Stomach (tissue), 9 donors: ENCODE measurements around the gene BLOC1S3. TPM values are rescaled to one million over a fixed set of nuclear protein-coding genes. Genes with fewer than 3 reads are reported as not detected.
A peak's percentile ranks its signal among the peaks of the same experiment; 100 is the strongest.

Experiments used
- DNase-seq, 2 donors: peaks; one replicate each; pipeline versions ENCODE4 v3.0.0 to v3.0.0-alpha.2; 2013 to 2019
- H3K27ac ChIP-seq, 5 donors: fragments of 200-600 bp in 4 of 5; sonication (generic) in 4 of 5; one replicate each; pipeline ENCODE4 v1.5.1; 2013 to 2019; ENCODE audit warnings: mild to moderate bottlenecking in 1 of 5, moderate library complexity in 1 of 5
- H3K27me3 ChIP-seq, 3 donors: fragments of 200-600 bp; sonication (generic); one replicate each; pipeline ENCODE4 v1.5.1; 2017 to 2019; ENCODE audit warnings: mixed run types in 1 of 3
- H3K36me3 ChIP-seq, 4 donors: fragments of 200-600 bp; sonication (generic); 1 replicate in 3 of 4; 2 replicates in 1 of 4; pipeline ENCODE4 v1.5.1; 2016 to 2019
- H3K4me1 ChIP-seq, 4 donors: fragments of 200-600 bp; sonication (generic); one replicate each; pipeline ENCODE4 v1.5.1; 2016 to 2019
- H3K4me3 ChIP-seq, 4 donors: fragments of 200-600 bp; sonication (generic) in 3 of 4; one replicate each; pipeline ENCODE4 v1.5.1; 2016 to 2019; ENCODE audit warnings: mild to moderate bottlenecking in 1 of 4
- H3K9me3 ChIP-seq, 4 donors: fragments of 200-600 bp; sonication (generic); one replicate each; pipeline ENCODE4 v1.5.1; 2016 to 2019
- CTCF ChIP-seq, 7 experiments: fragments of 450-650 bp in 4 of 7; fragments of 200-600 bp in 3 of 7; sonication (generic) in 3 of 7; IDR thresholded peaks; one replicate each; pipeline ENCODE4 v1.5.1; 2016 to 2019; ENCODE audit warnings: antibody characterized with exemption in 7 of 7, control low read depth in 2 of 7, mild to moderate bottlenecking in 1 of 7
- EP300 ChIP-seq: sonication (generic); formaldehyde crosslinking; IDR thresholded peaks from one replicate; pipeline ENCODE4 v1.6.1; 2017; ENCODE audit warnings: antibody characterized with exemption
- POLR2A ChIP-seq, 4 donors: fragments of 450-650 bp; IDR thresholded peaks; one replicate each; pipeline ENCODE4 v1.6.1; 2016; ENCODE audit warnings: antibody characterized with exemption in 4 of 4, control low read depth in 2 of 4, mild to moderate bottlenecking in 1 of 4, moderate library complexity in 1 of 4
- POLR2AphosphoS5 ChIP-seq, 3 donors: sonication (generic); formaldehyde crosslinking; IDR thresholded peaks; one replicate each; pipeline ENCODE4 v1.6.1; 2016; ENCODE audit warnings: antibody characterized with exemption in 3 of 3
- WGBS, 5 donors: extraction: QIAGEN DNeasy Blood & Tissue Kit in 3 of 5; methylation state at CpG; one replicate each; pipeline versions ENCODE4 v1.1.5 to v1.1.7; 2013 to 2018; 5-methylcytosine and 5-hydroxymethylcytosine counted together
- intact Hi-C: fragments of 100-400 bp; cut with DNase I; formaldehyde crosslinking; loops from one replicate; pipeline ENCODE4 v1.15.1; 2023; ENCODE audit warnings: low total_unique reads
- polyA plus RNA-seq, 3 donors: library from polyadenylated mRNA; stranded (reverse); fragments of 200-250 nt; gene quantifications; one replicate each; pipeline ENCODE4 v1.2.3, GENCODE V29; 2013
- total RNA-seq, 5 donors: library from RNA; depleted of rRNA; stranded (reverse); fragments of >200 nt; gene quantifications; one replicate each; pipeline versions ENCODE4 v1.1.0 to v1.2.3, GENCODE V29; 2014 to 2016
- donor health status: healthy with polysubstance abuse.
- donor health status: Bipolar disorder and iron deficiency.
- donor health status: healthy.

BLOC1S3 gene
- total and polyA plus RNA-seq, 8 donors, result 3.1 to 71.0 (median 5.9) TPM

- TF ChIP-seq POLR2A (IDR thresholded peaks at IDR 0.05), result no peak
- no peak for TF ChIP-seq EP300
- no peak for TF ChIP-seq CTCF (IDR thresholded peaks at IDR 0.05)
- TF ChIP-seq POLR2AphosphoS5 (IDR thresholded peaks at IDR 0.05), result no peak
- Histone ChIP-seq H3K4me1 (peaks cover 32 to 67% (median 42%) of the 10 kb centered on the region in 4 donors), H3K27ac (peak overlapping the region; percentile 91 to 97 (median 95)), H3K27me3 (no peaks in the 10 kb centered on the region), H3K9me3 (no peaks in the 10 kb centered on the region), H3K4me3 (peak overlapping the region; percentile 64 to 93 (median 78)), H3K36me3 (peaks cover 0 to 12% (median 7%) of the 10 kb centered on the region in 4 donors)
- WGBS, 5 donors, result 29 to 53% (median 44%) methylated on average over 7 to 9 of the region's 9 CpGs
- DNase-seq, result no peak
- intact Hi-C loops, result no loop called here
Observed at GRCh38 chr19:45179892-45180370, 1.3 kb downstream of the BLOC1S3 start.

- H3K27ac ChIP-seq, result peak overlapping the region in 1 of 5 donors; percentile 11
- peaks cover 0 to 12% (median 7%) of the 10 kb centered on the region in 4 donors for H3K36me3 ChIP-seq
- intact Hi-C loops, result no loop called here
- 70 to 76% (median 75%) methylated on average over 7 of the region's 7 CpGs for WGBS, 5 donors
- H3K4me1 ChIP-seq, result peaks cover 32 to 67% (median 42%) of the 10 kb centered on the region in 4 donors
- H3K4me3 ChIP-seq, result peak overlapping the region in 1 of 4 donors; percentile 82
- no peaks in the 10 kb centered on the region for H3K9me3 ChIP-seq
- DNase-seq, result peak in 1 of 2 donors; percentile 10
- no peak for TF ChIP-seq EP300
- TF ChIP-seq POLR2AphosphoS5 (IDR thresholded peaks at IDR 0.05), result no peak
- TF ChIP-seq CTCF (IDR thresholded peaks at IDR 0.05), result no peak
- no peak for TF ChIP-seq POLR2A (IDR thresholded peaks at IDR 0.05)
- H3K27me3 ChIP-seq, result no peaks in the 10 kb centered on the region
Observed at GRCh38 chr19:45180936-45181335, 2.4 kb downstream of the BLOC1S3 start.

- peak; percentile 15 to 49 for DNase-seq
- intact Hi-C loops, result no loop called here
- no peak overlapping the region for H3K27ac ChIP-seq
- H3K27me3 ChIP-seq, result no peaks in the 10 kb centered on the region
- H3K9me3 ChIP-seq, result no peaks in the 10 kb centered on the region
- TF ChIP-seq EP300, result no peak
- no peak for TF ChIP-seq POLR2A (IDR thresholded peaks at IDR 0.05)
- TF ChIP-seq POLR2AphosphoS5 (IDR thresholded peaks at IDR 0.05), result no peak
- TF ChIP-seq CTCF (IDR thresholded peaks at IDR 0.05), result no peak
- H3K4me3 ChIP-seq, result no peak overlapping the region
- WGBS, 5 donors, result 66 to 78% (median 75%) methylated on average over 4 of the region's 4 CpGs
- H3K4me1 ChIP-seq, result peaks cover 29 to 53% (median 34%) of the 10 kb centered on the region in 4 donors
- peaks cover 0 to 12% (median 7%) of the 10 kb centered on the region in 4 donors for H3K36me3 ChIP-seq
Observed at GRCh38 chr19:45182758-45183157, 4.2 kb downstream of the BLOC1S3 start.

- 92 to 98% (median 96%) methylated on average over 5 of the region's 5 CpGs for WGBS, 5 donors
Observed at GRCh38 chr19:45184115-45184514, 5.5 kb downstream of the BLOC1S3 start.

More at GRCh38 chr19:45184115-45184514, 5.5 kb downstream of the BLOC1S3 start:
- intact Hi-C loops, result no loop called here
- Histone ChIP-seq H3K36me3 (peaks cover 0 to 12% (median 7%) of the 10 kb centered on the region in 4 donors), H3K4me3 (no peak overlapping the region), H3K27me3 (no peaks in the 10 kb centered on the region), H3K27ac (no peak overlapping the region), H3K4me1 (peaks cover 27 to 51% (median 32%) of the 10 kb centered on the region in 4 donors), H3K9me3 (no peaks in the 10 kb centered on the region)
- no peak for DNase-seq
- TF ChIP-seq CTCF (IDR thresholded peaks at IDR 0.05) (no peak), POLR2AphosphoS5 (IDR thresholded peaks at IDR 0.05) (no peak), EP300 (no peak), POLR2A (IDR thresholded peaks at IDR 0.05) (no peak)
